ENCODE data around the gene FAM107B. TPM values are rescaled to one million over a fixed set of nuclear protein-coding genes. Genes with fewer than 3 reads are reported as not detected.

FAM107B gene
- total RNA-seq, 1 donor: 17.7 TPM

- no peak overlapping the region for H3K4me3 ChIP-seq (ENCODE audit: low read depth, low read length)
- DNase-seq (ENCODE audit: low read depth): no peak
- TF ChIP-seq CTCF (IDR thresholded peaks at IDR 0.05; ENCODE audit: insufficient read depth, low read depth, low read length): no peak
Observed at GRCh38 chr10:14524691-14525324, 249.9 kb downstream of the FAM107B start.

- no peak overlapping the region for H3K4me3 ChIP-seq (ENCODE audit: low read depth, low read length)
- TF ChIP-seq CTCF (IDR thresholded peaks at IDR 0.05; ENCODE audit: insufficient read depth, low read depth, low read length): no peak
- DNase-seq (ENCODE audit: low read depth): no peak
Observed at GRCh38 chr10:14523286-14523685, 251.4 kb downstream of the FAM107B start.

- no peak for TF ChIP-seq CTCF (IDR thresholded peaks at IDR 0.05; ENCODE audit: insufficient read depth, low read depth, low read length)
- no peak for DNase-seq (ENCODE audit: low read depth)
Observed at GRCh38 chr10:14519785-14520184, 254.9 kb downstream of the FAM107B start.

GRCh38 chr10:14518149-14518548, 256.5 kb downstream of the FAM107B start:
- DNase-seq (ENCODE audit: low read depth): no peak
- no peak for TF ChIP-seq CTCF (IDR thresholded peaks at IDR 0.05; ENCODE audit: insufficient read depth, low read depth, low read length)

More at GRCh38 chr10:14519785-14520184, 254.9 kb downstream of the FAM107B start:
- no peak overlapping the region for H3K4me3 ChIP-seq (ENCODE audit: low read depth, low read length)

GRCh38 chr10:14513123-14513522, 261.6 kb downstream of the FAM107B start:
- no peak for TF ChIP-seq CTCF (IDR thresholded peaks at IDR 0.05; ENCODE audit: insufficient read depth, low read depth, low read length)
- peak; percentile 23 for DNase-seq (ENCODE audit: low read depth)
- no peak overlapping the region for H3K4me3 ChIP-seq (ENCODE audit: low read depth, low read length)

More at GRCh38 chr10:14518149-14518548, 256.5 kb downstream of the FAM107B start:
- no peak overlapping the region for H3K4me3 ChIP-seq (ENCODE audit: low read depth, low read length)

GRCh38 chr10:14510346-14510745, 264.4 kb downstream of the FAM107B start:
- no peak for TF ChIP-seq CTCF (IDR thresholded peaks at IDR 0.05; ENCODE audit: insufficient read depth, low read depth, low read length)
- H3K4me3 ChIP-seq (ENCODE audit: low read depth, low read length): no peak overlapping the region
- no peak for DNase-seq (ENCODE audit: low read depth)

GRCh38 chr10:14508725-14509124, 266.0 kb downstream of the FAM107B start:
- H3K4me3 ChIP-seq (ENCODE audit: low read depth, low read length): no peak overlapping the region
- no peak for TF ChIP-seq CTCF (IDR thresholded peaks at IDR 0.05; ENCODE audit: insufficient read depth, low read depth, low read length)
- DNase-seq (ENCODE audit: low read depth): peak; percentile 16
